ENCODE data around the gene ALDOB.

ALDOB gene

GRCh38 chr9:101380295-101380694, 55.3 kb downstream of the ALDOB start:
- TF ChIP-seq TEAD4 (IDR thresholded peaks at IDR 0.05), result no peak
- TF ChIP-seq EP300 (IDR thresholded peaks at IDR 0.05; ENCODE audit: borderline replicate concordance), result no peak
- no peak for TF ChIP-seq TAF1 (IDR thresholded peaks at IDR 0.05; ENCODE audit: low read depth)
- no peak for TF ChIP-seq FOXM1 (IDR thresholded peaks at IDR 0.05; ENCODE audit: borderline replicate concordance, low read depth)
- no peak for TF ChIP-seq EGR1 (IDR thresholded peaks at IDR 0.05)
- no peak for TF ChIP-seq CREB1 (IDR thresholded peaks at IDR 0.05; ENCODE audit: low read depth)
- TF ChIP-seq CEBPB (IDR thresholded peaks at IDR 0.05), result no peak
- TF ChIP-seq TCF12 (IDR thresholded peaks at IDR 0.05; ENCODE audit: low read depth), result no peak
- TF ChIP-seq YY1 (IDR thresholded peaks at IDR 0.05; ENCODE audit: low read depth), result no peak
- TF ChIP-seq RAD21 (IDR thresholded peaks at IDR 0.05; ENCODE audit: low read depth), result no peak
- TF ChIP-seq MAX (IDR thresholded peaks at IDR 0.05), result no peak
- TF ChIP-seq ZBTB7A (IDR thresholded peaks at IDR 0.05; ENCODE audit: low read depth), result no peak
- TF ChIP-seq REST (IDR thresholded peaks at IDR 0.05; ENCODE audit: low read depth), result no peak

GRCh38 chr9:101376111-101376848, 59.3 kb downstream of the ALDOB start:
- TF ChIP-seq YY1 (IDR thresholded peaks at IDR 0.05; ENCODE audit: low read depth) (no peak), TEAD4 (IDR thresholded peaks at IDR 0.05) (no peak), FOXM1 (IDR thresholded peaks at IDR 0.05; ENCODE audit: borderline replicate concordance, low read depth) (no peak), RAD21 (IDR thresholded peaks at IDR 0.05; ENCODE audit: low read depth) (no peak), CEBPB (IDR thresholded peaks at IDR 0.05) (no peak), MAX (IDR thresholded peaks at IDR 0.05) (no peak), TAF1 (IDR thresholded peaks at IDR 0.05; ENCODE audit: low read depth) (no peak), TCF12 (IDR thresholded peaks at IDR 0.05; ENCODE audit: low read depth) (no peak), EGR1 (IDR thresholded peaks at IDR 0.05) (no peak), EP300 (IDR thresholded peaks at IDR 0.05; ENCODE audit: borderline replicate concordance) (no peak), CREB1 (IDR thresholded peaks at IDR 0.05; ENCODE audit: low read depth) (no peak), REST (IDR thresholded peaks at IDR 0.05; ENCODE audit: low read depth) (no peak), USF1 (IDR thresholded peaks at IDR 0.05) (no peak), ZBTB7A (IDR thresholded peaks at IDR 0.05; ENCODE audit: low read depth) (no peak), NFIC (IDR thresholded peaks at IDR 0.05) (no peak)

GRCh38 chr9:101375546-101375945, 60.0 kb downstream of the ALDOB start:
- TF ChIP-seq CEBPB (IDR thresholded peaks at IDR 0.05) (no peak), YY1 (IDR thresholded peaks at IDR 0.05; ENCODE audit: low read depth) (no peak), ZBTB7A (IDR thresholded peaks at IDR 0.05; ENCODE audit: low read depth) (no peak), MAX (IDR thresholded peaks at IDR 0.05) (no peak), CREB1 (IDR thresholded peaks at IDR 0.05; ENCODE audit: low read depth) (no peak), TAF1 (IDR thresholded peaks at IDR 0.05; ENCODE audit: low read depth) (no peak), REST (IDR thresholded peaks at IDR 0.05; ENCODE audit: low read depth) (no peak), FOXM1 (IDR thresholded peaks at IDR 0.05; ENCODE audit: borderline replicate concordance, low read depth) (no peak), TCF12 (IDR thresholded peaks at IDR 0.05; ENCODE audit: low read depth) (no peak), EP300 (IDR thresholded peaks at IDR 0.05; ENCODE audit: borderline replicate concordance) (no peak), USF1 (IDR thresholded peaks at IDR 0.05) (no peak), EGR1 (IDR thresholded peaks at IDR 0.05) (no peak), RAD21 (IDR thresholded peaks at IDR 0.05; ENCODE audit: low read depth) (no peak), NFIC (IDR thresholded peaks at IDR 0.05) (no peak), TEAD4 (IDR thresholded peaks at IDR 0.05) (no peak)

Measured in Ishikawa (cell line).